ENCODE measurements around the gene PHAF1.

Gene PHAF1

GRCh38 chr16:67183627-67184452 is 74.1 kb downstream of the PHAF1 start, which contains the start of gene MATCAP1:
Gene MATCAP1, minus strand, starts transcription at chr16:67183963. Its CDS starts 3,353 bp downstream, at chr16:67180610.
- peak; percentile 97 for DNase-seq

GRCh38 chr16:67184453-67184994 is 74.8 kb downstream of the PHAF1 start:
- DNase-seq, result peak; percentile 84

DNA sequence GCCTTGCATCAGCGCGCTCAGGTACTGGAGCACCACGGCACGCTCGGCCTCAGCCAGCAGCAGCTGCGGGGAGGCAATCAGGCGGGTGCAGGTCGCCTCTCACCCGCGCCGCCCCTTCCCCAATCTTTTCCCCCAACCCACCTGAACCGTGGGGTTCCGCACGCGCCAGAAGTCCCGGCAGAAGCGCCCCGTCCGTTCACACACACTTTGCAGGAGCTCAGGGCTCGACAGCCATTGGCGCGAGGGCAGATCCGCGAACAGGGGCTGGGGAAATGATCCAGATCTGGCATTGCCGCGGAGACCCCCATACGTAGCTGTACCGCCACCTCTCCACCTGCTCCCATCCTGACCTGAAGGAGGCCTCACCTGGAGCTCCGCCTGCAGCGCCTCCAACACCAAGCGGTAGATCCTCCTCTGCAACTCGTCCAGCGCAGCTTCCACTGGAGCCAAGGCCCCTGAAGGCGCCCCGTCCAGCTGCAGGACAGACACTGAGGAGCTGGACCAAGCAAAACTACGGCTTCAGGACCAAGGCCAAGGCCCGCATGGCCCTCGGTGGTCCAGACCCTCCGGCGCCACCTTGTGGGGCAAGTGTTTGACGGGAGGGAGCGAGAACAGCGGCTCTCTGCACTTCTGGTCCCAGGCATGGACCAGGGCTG is 75.4 kb downstream of the PHAF1 start:
- DNase-seq, result peak; percentile 91

- DNase-seq, result no peak
Measured at GRCh38 chr16:67185651-67186134, 76.0 kb downstream of the PHAF1 start.

DNA sequence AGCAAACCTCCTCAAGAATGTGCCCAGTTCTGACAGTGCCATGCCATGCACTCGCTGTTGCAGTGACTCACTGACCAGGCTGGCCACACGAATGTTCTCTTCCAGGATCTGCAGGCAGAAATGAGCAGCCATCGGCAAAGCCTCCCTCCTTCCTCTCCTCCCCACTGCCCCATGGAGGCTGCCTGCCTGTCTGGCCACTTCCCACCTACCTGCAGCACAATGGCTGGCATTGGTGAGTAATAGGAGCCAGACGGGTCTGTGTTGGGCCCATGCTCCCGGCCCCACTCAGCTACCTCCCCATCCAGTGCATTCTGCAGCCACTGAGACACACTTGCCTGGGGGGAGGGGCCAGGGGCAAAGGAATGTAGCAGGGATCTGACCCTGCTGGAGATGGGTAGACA is 76.8 kb downstream of the PHAF1 start:
- DNase-seq, result no peak

DNA sequence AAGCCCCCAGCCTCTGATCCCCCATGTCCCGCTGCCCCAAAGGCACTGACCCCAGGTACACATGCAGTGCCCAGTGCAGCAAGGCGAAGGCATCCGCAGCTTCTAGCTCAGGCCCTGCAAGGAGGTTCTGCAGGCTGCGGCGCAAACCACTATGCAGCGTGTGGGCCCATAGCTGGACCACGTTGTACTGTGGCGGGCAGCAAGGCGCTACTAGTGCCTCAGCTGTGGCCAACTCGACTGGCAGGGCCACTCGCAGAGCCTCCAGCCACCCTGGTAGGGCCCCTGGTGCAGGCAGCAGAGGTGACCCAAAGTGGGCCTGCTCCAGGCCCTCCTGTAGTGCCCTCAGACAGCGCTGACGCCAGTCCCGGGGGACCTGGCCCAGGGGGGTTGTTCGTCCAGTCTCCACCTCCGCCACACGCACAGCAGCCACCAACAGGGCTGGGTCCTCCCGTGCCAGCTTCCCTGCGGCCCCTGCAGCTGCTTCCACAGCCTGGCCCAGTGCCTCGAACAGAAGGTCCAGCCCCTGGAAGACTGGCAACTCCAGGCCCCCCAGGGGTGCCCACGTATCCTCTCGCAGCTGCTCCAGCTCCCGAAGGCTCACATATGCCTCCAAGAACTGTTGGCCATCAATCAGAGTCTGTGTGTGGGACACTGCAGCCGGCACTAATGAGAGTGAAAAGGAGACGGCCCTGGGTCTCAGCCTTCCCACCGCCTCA is 77.6 kb downstream of the PHAF1 start:
- no peak for DNase-seq

DNA sequence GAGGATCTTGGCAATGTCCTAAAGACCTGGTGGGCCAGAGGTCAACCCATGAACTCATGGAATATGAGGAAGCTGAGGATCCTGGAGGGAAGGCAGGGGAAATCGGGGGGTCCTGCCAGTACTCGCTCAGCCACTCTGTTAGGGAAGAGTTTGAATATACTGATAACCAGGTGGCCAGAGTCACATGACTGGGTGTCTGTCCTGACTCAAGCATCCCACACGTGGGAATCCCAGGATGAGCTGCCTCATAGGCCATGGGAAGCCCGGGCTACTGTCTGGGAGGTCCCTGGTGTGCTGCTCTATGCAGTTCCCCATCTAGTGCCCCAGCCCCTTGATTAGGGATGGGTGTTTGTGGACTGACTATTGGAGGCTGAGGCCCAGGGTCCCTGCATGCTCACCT is 78.6 kb downstream of the PHAF1 start:
- DNase-seq, result no peak

DNA sequence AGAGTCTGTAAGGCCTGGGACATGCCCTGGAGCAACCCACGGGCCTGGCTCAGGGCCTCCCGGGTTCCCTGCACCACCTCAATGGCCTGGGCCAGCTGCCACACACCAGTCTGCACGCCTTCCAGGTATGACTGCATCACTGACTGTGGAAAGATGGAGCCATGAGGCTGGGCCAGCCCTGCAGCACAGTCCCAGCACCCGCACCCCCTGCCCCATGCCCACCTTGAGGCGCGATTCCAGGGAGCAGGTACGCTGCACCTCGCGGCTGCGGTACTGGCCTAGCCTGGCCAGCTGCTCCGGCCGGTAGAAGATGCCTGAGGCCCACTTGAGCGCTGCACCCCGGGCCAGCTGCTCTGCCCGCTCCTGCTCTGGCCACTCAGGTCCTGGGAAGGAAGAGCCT is 79.1 kb downstream of the PHAF1 start:
- DNase-seq, result no peak

DNA sequence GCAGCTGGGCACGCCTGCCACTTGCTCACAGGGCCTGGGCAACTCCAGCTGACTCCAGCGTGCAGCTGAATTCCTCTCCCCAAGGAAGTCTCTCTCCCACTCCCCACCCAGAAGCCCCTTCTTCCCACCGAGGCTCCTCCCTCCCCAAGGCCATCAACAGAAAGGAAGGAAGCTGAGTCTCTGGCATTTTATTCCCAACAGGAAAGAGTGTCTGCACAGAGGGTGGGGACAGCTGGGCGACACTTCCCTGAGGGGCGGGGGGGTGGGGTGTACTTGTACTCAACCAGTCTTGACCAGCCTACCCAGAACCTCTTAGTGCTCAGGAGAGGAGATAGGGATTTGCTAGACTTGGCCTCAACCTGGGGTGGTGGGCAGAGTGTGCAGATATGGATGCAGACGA is 80.3 kb downstream of the PHAF1 start, which contains the start of gene EXOC3L1:
Gene EXOC3L1 (minus strand): TSS at position 96 of the 400 bp plus-strand sequence. CDS start 460 bp downstream, outside the sequence.
- DNase-seq, result no peak

DNA sequence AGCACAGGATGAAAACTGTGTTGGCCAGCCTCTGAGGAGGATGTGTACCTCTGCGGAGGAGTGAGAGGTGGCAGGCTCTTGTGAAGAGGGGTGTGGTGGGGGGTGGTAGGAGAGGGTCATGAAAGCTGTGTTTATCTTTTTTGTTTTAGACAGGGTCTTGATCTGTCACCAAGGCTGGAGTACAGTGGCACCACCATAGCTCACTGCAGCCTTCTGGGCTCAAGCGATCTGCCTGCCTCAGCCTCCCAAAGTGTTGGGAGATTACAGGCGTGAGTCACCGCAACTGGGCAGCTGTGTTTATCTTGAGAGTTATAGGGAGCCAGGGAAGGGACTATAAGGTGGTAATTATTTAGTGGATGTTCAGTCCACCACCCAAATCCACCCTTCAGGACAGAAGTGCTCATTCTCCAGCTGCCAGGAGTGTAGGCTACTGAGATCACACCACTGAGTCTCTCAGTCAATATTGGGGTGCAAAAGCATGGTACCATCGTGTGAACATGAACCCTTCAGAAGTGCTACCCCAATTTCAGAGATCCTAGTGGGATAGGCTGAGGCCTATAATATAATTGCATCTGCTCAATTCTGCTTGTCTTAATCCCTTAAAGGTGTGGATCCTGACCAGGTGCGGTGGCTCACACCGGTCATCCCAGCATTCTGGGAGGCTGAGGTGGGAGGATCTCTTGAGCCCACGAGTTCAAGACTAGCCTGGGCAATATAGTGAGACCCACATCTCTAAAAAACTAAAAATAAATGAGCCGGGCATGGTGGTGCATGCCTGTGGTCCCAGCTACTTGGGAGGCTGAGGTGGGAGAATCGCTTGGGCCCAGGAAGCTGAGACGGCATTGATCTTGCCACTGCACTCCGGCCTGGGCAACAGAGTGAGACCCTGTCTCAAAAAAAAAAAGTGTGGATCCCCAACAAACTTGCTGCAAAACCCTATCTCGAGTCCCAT is 81.0 kb downstream of the PHAF1 start:
- DNase-seq, result peak; percentile 70

DNA sequence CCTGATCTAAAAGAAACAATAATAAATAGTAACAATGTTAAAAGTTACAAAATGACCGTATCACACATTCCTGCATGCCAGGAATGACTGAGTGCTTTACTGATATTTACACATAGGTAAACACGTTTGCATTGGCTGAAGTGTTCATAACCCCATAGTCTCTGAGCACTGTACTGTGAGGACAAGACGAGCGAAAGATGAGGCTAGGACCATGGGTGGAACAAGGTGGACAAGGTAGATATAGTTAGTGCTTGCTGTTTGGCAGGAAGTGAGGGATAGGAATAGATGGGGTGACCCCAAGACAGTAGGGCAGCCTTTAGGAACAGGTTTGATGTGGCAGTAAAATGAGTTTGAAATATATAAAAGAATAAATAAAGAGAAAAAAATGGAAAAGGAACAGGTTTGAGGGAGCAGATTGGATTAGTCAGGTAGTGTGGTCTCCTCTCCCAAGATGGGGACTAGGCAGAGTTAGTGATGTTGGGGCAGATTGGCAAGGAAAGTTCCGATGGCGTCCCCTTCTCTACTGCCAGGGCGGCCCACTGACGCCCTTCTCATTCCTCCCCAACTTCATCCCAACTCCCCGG is 81.8 kb downstream of the PHAF1 start:
- no peak for DNase-seq

DNA sequence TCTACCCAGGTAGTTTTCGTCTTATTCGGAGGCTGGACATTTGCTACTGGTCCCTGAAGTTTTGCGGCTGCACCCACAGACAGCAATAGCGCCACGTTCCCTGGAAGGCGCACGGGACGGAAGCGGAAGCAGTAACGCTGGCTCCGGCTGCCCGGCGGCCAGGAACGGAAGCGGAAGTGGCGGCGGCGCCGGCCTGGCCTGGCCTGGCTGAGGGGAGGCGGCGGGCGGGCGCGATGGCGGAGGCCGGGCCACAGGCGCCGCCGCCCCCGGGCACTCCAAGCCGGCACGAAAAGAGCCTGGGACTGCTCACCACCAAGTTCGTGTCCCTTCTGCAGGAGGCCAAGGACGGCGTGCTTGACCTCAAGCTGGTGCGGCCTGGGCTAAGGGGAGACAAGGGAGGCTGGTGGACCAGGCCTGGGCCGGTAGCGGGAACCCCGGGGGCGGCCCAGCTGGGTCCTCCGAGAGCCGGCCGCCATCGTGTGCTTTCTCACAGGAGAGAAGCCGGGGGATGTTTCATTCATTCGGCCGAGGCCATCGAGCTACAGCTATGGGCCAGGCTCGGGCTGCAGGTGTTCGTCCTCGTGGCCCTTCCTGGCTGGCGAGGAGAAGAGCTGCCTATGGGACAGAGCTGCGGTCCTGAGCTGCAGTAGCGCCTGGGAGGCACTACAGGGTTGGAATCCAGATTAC is 82.4 kb downstream of the PHAF1 start, which contains the start of gene E2F4:
Gene E2F4 (plus strand): TSS at position 161 of the 687 bp plus-strand sequence. CDS start 73 bp downstream, at position 234.
- DNase-seq, result peak; percentile 96

GRCh38 chr16:67192781-67193361 is 83.1 kb downstream of the PHAF1 start:
- DNase-seq, result no peak

GRCh38 chr16:67193536-67193935 is 83.8 kb downstream of the PHAF1 start:
- DNase-seq, result no peak

GRCh38 chr16:67194260-67194659 is 84.5 kb downstream of the PHAF1 start:
- DNase-seq, result no peak

- DNase-seq, result no peak
Measured at GRCh38 chr16:67195676-67196075, 85.9 kb downstream of the PHAF1 start.

DNA sequence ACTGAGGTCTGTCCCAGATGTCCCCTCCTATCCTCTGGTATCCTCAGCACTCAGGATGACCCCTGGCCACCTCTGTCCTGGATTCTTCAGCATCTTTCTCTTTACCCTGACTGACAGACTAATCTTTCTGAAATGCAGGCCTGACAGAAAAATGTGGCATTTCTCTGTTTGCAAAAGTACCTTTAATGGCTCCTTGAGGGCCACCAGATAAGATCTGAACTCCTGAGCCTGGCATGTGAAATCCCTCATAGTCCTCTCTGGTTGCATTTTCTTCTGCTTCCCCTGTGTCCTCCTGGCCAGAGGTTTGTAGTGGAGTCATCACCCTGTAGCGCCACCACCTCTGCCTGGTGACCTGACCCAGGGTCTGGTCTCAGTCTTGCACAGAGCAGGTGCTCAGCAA is 87.1 kb downstream of the PHAF1 start:
- DNase-seq, result no peak

DNA sequence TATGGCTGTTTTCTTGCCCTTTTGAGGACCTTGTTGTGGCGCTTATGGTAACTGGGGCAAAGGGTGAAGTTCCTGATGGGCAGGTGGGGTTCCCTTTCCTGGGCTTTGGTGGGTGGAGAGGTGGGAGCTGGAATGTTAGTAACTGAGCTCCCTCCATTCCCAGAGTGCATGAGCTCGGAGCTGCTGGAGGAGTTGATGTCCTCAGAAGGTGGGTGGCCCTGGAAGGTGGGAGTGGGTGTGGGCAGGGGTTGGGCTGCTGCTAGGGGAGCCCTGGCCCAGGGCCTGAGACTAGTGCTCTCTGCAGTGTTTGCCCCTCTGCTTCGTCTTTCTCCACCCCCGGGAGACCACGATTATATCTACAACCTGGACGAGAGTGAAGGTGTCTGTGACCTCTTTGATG is 88.0 kb downstream of the PHAF1 start:
- DNase-seq, result no peak
